Vagina (tissue), 2 donors: ENCODE data around the gene CADM1. TPM values are rescaled to one million over a fixed set of nuclear protein-coding genes. Genes with fewer than 3 reads are reported as not detected.

Source experiments
- DNase-seq, 2 donors: peaks; one replicate each; pipeline ENCODE4 v3.0.0-alpha.2; 2017; ENCODE audit errors: extremely low spot score in 2 of 2
- H3K27ac ChIP-seq: fragments of 200-600 bp; sonication (generic); one replicate; pipeline ENCODE4 v1.5.1; 2019
- H3K27me3 ChIP-seq: fragments of 200-600 bp; sonication (generic); one replicate; pipeline ENCODE4 v1.5.1; 2019
- H3K36me3 ChIP-seq, 2 donors: fragments of 200-600 bp; sonication (generic); one replicate each; pipeline ENCODE4 v1.5.1; 2017 to 2019
- H3K4me1 ChIP-seq: fragments of 200-600 bp; sonication (generic); one replicate; pipeline ENCODE4 v1.5.1; 2019
- H3K4me3 ChIP-seq, 2 donors: fragments of 200-600 bp; sonication (generic); 1 replicate in 1 of 2; 2 replicates in 1 of 2; pipeline ENCODE4 v1.5.1; 2016 to 2019
- H3K9me3 ChIP-seq: fragments of 200-600 bp; sonication (generic); one replicate; pipeline ENCODE4 v1.5.1; 2019
- POLR2A ChIP-seq, 2 donors: fragments of 450-650 bp; IDR thresholded peaks; one replicate each; pipeline ENCODE4 v1.6.1; 2017; ENCODE audit warnings: antibody characterized with exemption in 2 of 2, mild to moderate bottlenecking in 2 of 2, moderate library complexity in 2 of 2
- POLR2AphosphoS5 ChIP-seq, 2 donors: sonication (generic); formaldehyde crosslinking; IDR thresholded peaks; one replicate each; pipeline ENCODE4 v1.9.0; 2017; ENCODE audit warnings: antibody characterized with exemption in 2 of 2, mild to moderate bottlenecking in 2 of 2, low read depth in 1 of 2; ENCODE audit not compliant: insufficient read depth in 1 of 2
- intact Hi-C: fragments of 100-400 bp; cut with DNase I; formaldehyde crosslinking; loops from one replicate; pipeline ENCODE4 v1.15.1; 2023
- total RNA-seq: library from RNA; depleted of rRNA; stranded (reverse); fragments of >200 nt; gene quantifications from one replicate; pipeline ENCODE4 v1.2.3, GENCODE V29; 2016
- TF ChIP-seq, protein P1 (sequence below), 3 experiments: fragments of 450-650 bp in 2 of 3; fragments of 200-600 bp in 1 of 3; sonication (generic) in 1 of 3; IDR thresholded peaks; one replicate each; pipeline ENCODE4 v1.5.1; 2017 to 2019; ENCODE audit warnings: antibody characterized with exemption in 3 of 3, mild to moderate bottlenecking in 2 of 3, moderate library complexity in 2 of 3

CADM1 gene
- total RNA-seq, 1 donor from 2014 or later, result 37.1 TPM

DNA sequence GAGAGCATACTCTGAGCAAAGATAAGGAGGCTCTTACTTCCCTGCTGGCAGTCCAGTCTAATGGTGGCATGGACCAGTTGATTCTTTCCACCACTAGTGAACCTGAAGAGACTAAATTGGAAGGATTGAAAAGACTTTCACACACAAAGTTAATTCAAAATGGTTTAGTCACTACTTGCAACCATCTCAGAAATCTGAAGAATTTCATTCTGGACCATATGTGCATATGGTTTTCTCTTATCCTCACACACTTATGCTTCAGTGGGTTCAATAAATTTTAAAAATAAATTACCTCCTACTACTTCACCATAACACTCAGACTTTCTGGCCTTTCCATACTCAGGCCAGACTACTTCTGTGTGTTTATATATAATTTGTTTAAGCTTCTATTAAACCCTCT is 44.7 kb downstream of the CADM1 start:
- DNase-seq, result no peak
- Histone ChIP-seq H3K36me3 (no peaks in the 10 kb centered on the region), H3K27ac (no peak overlapping the region), H3K4me3 (no peak overlapping the region), H3K4me1 (no peaks in the 10 kb centered on the region), H3K9me3 (no peaks in the 10 kb centered on the region), H3K27me3 (no peaks in the 10 kb centered on the region)
- intact Hi-C loops, result no loop called here
- TF ChIP-seq POLR2AphosphoS5 (IDR thresholded peaks at IDR 0.05; ENCODE audit: insufficient read depth in 1 of 2, low read depth in 1 of 2) (no peak), POLR2A (IDR thresholded peaks at IDR 0.05) (no peak)
- TF ChIP-seq, protein P1, sequence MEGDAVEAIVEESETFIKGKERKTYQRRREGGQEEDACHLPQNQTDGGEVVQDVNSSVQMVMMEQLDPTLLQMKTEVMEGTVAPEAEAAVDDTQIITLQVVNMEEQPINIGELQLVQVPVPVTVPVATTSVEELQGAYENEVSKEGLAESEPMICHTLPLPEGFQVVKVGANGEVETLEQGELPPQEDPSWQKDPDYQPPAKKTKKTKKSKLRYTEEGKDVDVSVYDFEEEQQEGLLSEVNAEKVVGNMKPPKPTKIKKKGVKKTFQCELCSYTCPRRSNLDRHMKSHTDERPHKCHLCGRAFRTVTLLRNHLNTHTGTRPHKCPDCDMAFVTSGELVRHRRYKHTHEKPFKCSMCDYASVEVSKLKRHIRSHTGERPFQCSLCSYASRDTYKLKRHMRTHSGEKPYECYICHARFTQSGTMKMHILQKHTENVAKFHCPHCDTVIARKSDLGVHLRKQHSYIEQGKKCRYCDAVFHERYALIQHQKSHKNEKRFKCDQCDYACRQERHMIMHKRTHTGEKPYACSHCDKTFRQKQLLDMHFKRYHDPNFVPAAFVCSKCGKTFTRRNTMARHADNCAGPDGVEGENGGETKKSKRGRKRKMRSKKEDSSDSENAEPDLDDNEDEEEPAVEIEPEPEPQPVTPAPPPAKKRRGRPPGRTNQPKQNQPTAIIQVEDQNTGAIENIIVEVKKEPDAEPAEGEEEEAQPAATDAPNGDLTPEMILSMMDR (IDR thresholded peaks at IDR 0.05), result no peak

DNA sequence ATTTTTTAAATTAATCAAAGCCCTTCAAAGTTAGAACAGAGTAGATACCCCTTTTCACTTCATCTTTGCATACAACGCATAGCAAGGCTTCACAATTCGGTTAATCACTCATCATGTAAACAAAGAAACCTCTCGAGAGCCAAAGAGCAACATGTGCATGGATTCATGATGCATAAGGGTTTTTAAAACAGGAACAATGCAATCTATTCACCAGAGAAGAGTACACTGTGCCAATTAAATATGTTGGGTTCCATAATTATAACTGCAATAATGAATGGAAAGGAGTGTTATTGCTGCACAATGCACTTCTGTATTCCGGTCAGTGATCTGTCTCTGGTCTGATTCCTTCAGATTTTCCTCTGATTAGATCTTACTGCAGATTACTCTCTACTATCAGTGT is 45.3 kb downstream of the CADM1 start:
- H3K36me3 ChIP-seq, result no peaks in the 10 kb centered on the region
- TF ChIP-seq POLR2AphosphoS5 (IDR thresholded peaks at IDR 0.05; ENCODE audit: insufficient read depth in 1 of 2, low read depth in 1 of 2), result no peak
- TF ChIP-seq, protein P1 (IDR thresholded peaks at IDR 0.05), result no peak
- TF ChIP-seq POLR2A (IDR thresholded peaks at IDR 0.05), result no peak
- H3K4me1 ChIP-seq, result no peaks in the 10 kb centered on the region
- DNase-seq, result no peak
- no peak overlapping the region for H3K4me3 ChIP-seq
- intact Hi-C loops, result no loop called here
- H3K27ac ChIP-seq, result no peak overlapping the region
- H3K9me3 ChIP-seq, result no peaks in the 10 kb centered on the region
- H3K27me3 ChIP-seq, result no peaks in the 10 kb centered on the region

DNA sequence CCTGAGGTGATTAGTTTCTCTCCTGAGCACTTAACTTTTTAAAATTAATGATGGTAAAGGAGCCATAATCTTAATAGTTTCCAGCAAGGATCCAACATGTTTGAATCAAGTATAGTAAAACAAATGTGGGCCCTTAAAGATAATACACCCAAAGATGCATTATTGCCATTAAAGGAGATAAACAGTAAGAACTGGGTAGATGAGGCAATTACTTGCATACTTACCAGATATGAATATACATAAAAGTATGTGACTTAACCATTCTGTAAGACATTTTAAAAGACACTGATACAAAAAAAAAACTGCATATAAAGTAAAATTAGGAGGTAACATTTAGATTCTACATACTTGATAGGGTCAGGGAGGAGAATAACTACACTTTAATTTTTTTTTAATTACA is 48.2 kb downstream of the CADM1 start:
- Histone ChIP-seq H3K4me3 (no peak overlapping the region), H3K27me3 (no peaks in the 10 kb centered on the region), H3K4me1 (no peaks in the 10 kb centered on the region), H3K27ac (no peak overlapping the region), H3K9me3 (no peaks in the 10 kb centered on the region), H3K36me3 (no peaks in the 10 kb centered on the region)
- intact Hi-C loops, result no loop called here
- DNase-seq, result no peak
- TF ChIP-seq POLR2A (IDR thresholded peaks at IDR 0.05) (no peak), POLR2AphosphoS5 (IDR thresholded peaks at IDR 0.05; ENCODE audit: insufficient read depth in 1 of 2, low read depth in 1 of 2) (no peak)
- TF ChIP-seq, protein P1 (IDR thresholded peaks at IDR 0.05), result no peak

DNA sequence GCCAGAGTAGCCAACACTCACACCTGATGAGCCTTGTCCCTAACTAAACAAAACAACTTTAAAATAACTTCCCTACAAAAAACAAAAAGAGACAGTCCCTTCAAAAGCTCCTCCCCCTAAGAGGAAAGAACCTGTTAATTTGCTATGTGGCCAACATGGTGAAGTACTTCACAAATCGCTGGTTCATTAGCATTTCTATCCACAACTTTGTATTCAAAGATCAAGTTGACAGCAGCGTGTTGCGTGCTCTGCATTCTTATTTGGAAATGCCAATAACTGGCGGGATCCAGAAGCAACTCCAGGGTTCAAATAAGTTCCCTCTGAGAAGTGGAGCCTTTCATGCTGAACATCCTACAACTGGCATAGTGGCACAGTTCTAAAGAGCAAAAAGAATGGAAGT is 48.6 kb downstream of the CADM1 start:
- Histone ChIP-seq H3K9me3 (no peaks in the 10 kb centered on the region), H3K36me3 (no peaks in the 10 kb centered on the region), H3K4me3 (no peak overlapping the region), H3K27me3 (no peaks in the 10 kb centered on the region), H3K4me1 (no peaks in the 10 kb centered on the region), H3K27ac (no peak overlapping the region)
- intact Hi-C loops, result no loop called here
- TF ChIP-seq POLR2A (IDR thresholded peaks at IDR 0.05) (no peak), POLR2AphosphoS5 (IDR thresholded peaks at IDR 0.05; ENCODE audit: insufficient read depth in 1 of 2, low read depth in 1 of 2) (no peak)
- TF ChIP-seq, protein P1 (IDR thresholded peaks at IDR 0.05), result no peak
- no peak for DNase-seq

DNA sequence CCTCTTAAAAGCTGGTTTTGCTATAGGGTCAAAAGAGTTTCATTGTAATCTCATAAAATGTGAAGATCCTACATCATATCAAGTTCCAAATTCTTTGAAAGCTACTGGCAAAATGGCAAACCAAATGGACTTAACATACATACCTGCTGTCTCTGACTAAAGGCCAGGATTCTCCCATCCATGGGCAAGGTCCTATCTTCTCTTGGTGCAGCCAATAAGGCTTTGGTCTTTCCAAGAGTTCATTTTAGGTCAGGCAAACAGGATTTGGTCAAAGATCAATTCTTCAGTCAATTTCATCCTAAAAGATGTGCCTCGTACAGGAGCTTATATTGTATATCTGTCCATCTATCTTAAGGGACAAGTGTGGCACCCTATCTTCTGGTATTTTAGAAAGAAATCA is 49.7 kb downstream of the CADM1 start:
- Histone ChIP-seq H3K27me3 (no peaks in the 10 kb centered on the region), H3K9me3 (no peaks in the 10 kb centered on the region), H3K27ac (no peak overlapping the region), H3K36me3 (no peaks in the 10 kb centered on the region), H3K4me3 (no peak overlapping the region), H3K4me1 (no peaks in the 10 kb centered on the region)
- TF ChIP-seq POLR2A (IDR thresholded peaks at IDR 0.05), result no peak
- TF ChIP-seq POLR2AphosphoS5 (IDR thresholded peaks at IDR 0.05; ENCODE audit: insufficient read depth in 1 of 2, low read depth in 1 of 2), result no peak
- TF ChIP-seq, protein P1 (IDR thresholded peaks at IDR 0.05), result no peak
- intact Hi-C loops, result no loop called here
- DNase-seq, result no peak
